CD4-positive, alpha-beta T cell (primary cell): ENCODE results near the gene MYRFL. TPM values are rescaled to one million over a fixed set of nuclear protein-coding genes. Genes with fewer than 3 reads are reported as not detected.

Experiments used
- ATAC-seq: fragments of 200-7000 bp; cut with Tn5 transposase; one replicate; pipeline ENCODE4 v1.10.0; 2022; ENCODE audit warnings: mild to moderate bottlenecking; ENCODE audit not compliant: poor library complexity
- CTCF ChIA-PET: fragments of 350-600 bp; sonication (Branson Sonifier 250); formaldehyde crosslinking; loops from one replicate; lab custom pipeline; 2021; ENCODE audit warnings: antibody characterized with exemption, inconsistent platforms; lab: Charles Lee
- POLR2A ChIA-PET: fragments of 350-600 bp; sonication (Branson Sonifier 250); formaldehyde crosslinking; loops from one replicate; lab custom pipeline; 2021; ENCODE audit warnings: antibody characterized with exemption, inconsistent platforms; lab: Charles Lee
- DNase-seq, 14 experiments: peaks; one replicate each; pipeline ENCODE4 v3.0.0-alpha.2; 2013 to 2020; ENCODE audit warnings: mixed read lengths in 2 of 14
- H3K27ac ChIP-seq, 2 donors: one replicate each; pipeline versions ENCODE4 v1.5.1 to v1.7.0; 2013; ENCODE audit warnings: low read length in 2 of 2, low read depth in 1 of 2, mild to moderate bottlenecking in 1 of 2
- H3K27me3 ChIP-seq, 2 experiments: 1 replicate in 1 of 2; 2 replicates in 1 of 2; pipeline versions ENCODE4 v1.6.1 to v1.7.0; 2013; ENCODE audit warnings: low read length in 2 of 2, control low read depth in 1 of 2, mild to moderate bottlenecking in 1 of 2, moderate library complexity in 1 of 2; ENCODE audit not compliant: insufficient read depth in 2 of 2, control insufficient read depth in 1 of 2
- H3K36me3 ChIP-seq: one replicate; pipeline ENCODE4 v1.6.1; 2013; ENCODE audit warnings: low read length, control low read depth; ENCODE audit not compliant: insufficient read depth
- H3K4me1 ChIP-seq: one replicate; pipeline ENCODE4 v1.6.1; 2013; ENCODE audit warnings: low read length, control low read depth; ENCODE audit not compliant: insufficient read depth
- H3K4me3 ChIP-seq: one replicate; pipeline ENCODE4 v1.5.1; 2013; ENCODE audit warnings: mild to moderate bottlenecking, low read length, moderate library complexity
- H3K9me3 ChIP-seq, 2 experiments: 1 replicate in 1 of 2; 2 replicates in 1 of 2; pipeline versions ENCODE4 v1.6.1 to v1.7.0; 2013; ENCODE audit warnings: low read length in 2 of 2, mild to moderate bottlenecking in 2 of 2, control low read depth in 1 of 2, moderate library complexity in 1 of 2; ENCODE audit not compliant: control insufficient read depth in 1 of 2, insufficient read depth in 1 of 2
- H3K27ac Mint-ChIP-seq: one replicate; pipeline ENCODE4 v1.8.0; 2020; ENCODE audit warnings: mixed read lengths
- H3K27me3 Mint-ChIP-seq: one replicate; pipeline ENCODE4 v1.8.0; 2021; ENCODE audit warnings: mixed read lengths
- H3K36me3 Mint-ChIP-seq: one replicate; pipeline ENCODE4 v1.8.0; 2021; ENCODE audit warnings: low read depth, mixed read lengths
- H3K4me1 Mint-ChIP-seq: one replicate; pipeline ENCODE4 v1.8.0; 2021; ENCODE audit warnings: low read depth, mixed read lengths
- H3K4me3 Mint-ChIP-seq: one replicate; pipeline ENCODE4 v1.8.0; 2020; ENCODE audit warnings: mild to moderate bottlenecking, mixed read lengths
- H3K9me3 Mint-ChIP-seq: one replicate; pipeline ENCODE4 v1.8.0; 2020; ENCODE audit warnings: mixed read lengths
- CTCF ChIP-seq: fragments of 200-600 bp; IDR thresholded peaks from one replicate; pipeline ENCODE4 v1.8.0; 2022; ENCODE audit warnings: antibody characterized with exemption, mild to moderate bottlenecking
- intact Hi-C, 2 experiments: fragments of 100-400 bp; cut with DNase I in 1 of 2; cut with micrococcal nuclease in 1 of 2; formaldehyde crosslinking; loops; one replicate each; pipeline versions ENCODE4 v1.15.1 to v1.9.0; 2023 to 2025; cut with DNase I, micrococcal nuclease
- total RNA-seq, 174 experiments: library from RNA in 2 of 174; stranded (reverse) in 2 of 174; gene quantifications; one replicate each; pipeline ENCODE4 v1.2.3 and lab custom pipeline; 2021 to 2026

The MYRFL gene
- total RNA-seq, 2 experiments from 2014 or later: not detected

- H3K9me3 Mint-ChIP-seq: no peaks in the 10 kb centered on the region
- POLR2A ChIA-PET: no interaction called here
- H3K4me1 ChIP-seq: no peaks in the 10 kb centered on the region
- no peak for DNase-seq
- H3K27me3 ChIP-seq: no peaks in the 10 kb centered on the region
- no peak for ATAC-seq
- H3K36me3 Mint-ChIP-seq: no peaks in the 10 kb centered on the region
- no peaks in the 10 kb centered on the region for H3K4me1 Mint-ChIP-seq
- no peaks in the 10 kb centered on the region for H3K36me3 ChIP-seq
- TF ChIP-seq CTCF: no peak
- no peak overlapping the region for H3K27ac Mint-ChIP-seq
- H3K27ac ChIP-seq: no peak overlapping the region
- H3K4me3 ChIP-seq: no peak overlapping the region
- no peaks in the 10 kb centered on the region for H3K27me3 Mint-ChIP-seq
- H3K9me3 ChIP-seq: no peaks in the 10 kb centered on the region
- CTCF ChIA-PET: no interaction called here
- H3K4me3 Mint-ChIP-seq: no peak overlapping the region
- intact Hi-C loops: no loop called here
Observed at GRCh38 chr12:69972136-69972535, 147.1 kb downstream of the MYRFL start.

GRCh38 chr12:69978020-69978419 lies 153.0 kb downstream of the MYRFL start:
- H3K4me1 Mint-ChIP-seq: no peaks in the 10 kb centered on the region
- H3K9me3 Mint-ChIP-seq: no peaks in the 10 kb centered on the region
- H3K4me3 Mint-ChIP-seq: no peak overlapping the region
- no peaks in the 10 kb centered on the region for H3K4me1 ChIP-seq
- intact Hi-C loops: no loop called here
- ChIA-PET POLR2A (no interaction called here), CTCF (no interaction called here)
- no peak overlapping the region for H3K4me3 ChIP-seq
- no peaks in the 10 kb centered on the region for H3K36me3 ChIP-seq
- no peaks in the 10 kb centered on the region for H3K9me3 ChIP-seq
- peaks cover 0 to 2% of the 10 kb centered on the region in 2 experiments for H3K27me3 ChIP-seq
- no peaks in the 10 kb centered on the region for H3K36me3 Mint-ChIP-seq
- TF ChIP-seq CTCF: no peak
- no peak for DNase-seq
- H3K27me3 Mint-ChIP-seq: peaks cover 5% of the 10 kb centered on the region
- no peak overlapping the region for H3K27ac ChIP-seq
- no peak for ATAC-seq
- no peak overlapping the region for H3K27ac Mint-ChIP-seq

GRCh38 chr12:69981881-69982475 lies 157.0 kb downstream of the MYRFL start:
- Histone ChIP-seq H3K4me3 (no peak overlapping the region), H3K27me3 (peaks cover 0 to 2% of the 10 kb centered on the region in 2 experiments), H3K36me3 (no peaks in the 10 kb centered on the region), H3K9me3 (peaks cover 0 to 6% of the 10 kb centered on the region in 2 experiments), H3K4me1 (no peaks in the 10 kb centered on the region), H3K27ac (no peak overlapping the region)
- no peak overlapping the region for H3K4me3 Mint-ChIP-seq
- peaks cover 5% of the 10 kb centered on the region for H3K27me3 Mint-ChIP-seq
- no peaks in the 10 kb centered on the region for H3K9me3 Mint-ChIP-seq
- no peaks in the 10 kb centered on the region for H3K4me1 Mint-ChIP-seq
- ATAC-seq (no peak), DNase-seq (no peak)
- ChIA-PET CTCF (no interaction called here), POLR2A (no interaction called here)
- no peak overlapping the region for H3K27ac Mint-ChIP-seq
- no peak for TF ChIP-seq CTCF
- intact Hi-C loops: no loop called here
- H3K36me3 Mint-ChIP-seq: no peaks in the 10 kb centered on the region
